ENCODE data around the gene ESYT3. TPM values are rescaled to one million over a fixed set of nuclear protein-coding genes. Genes with fewer than 3 reads are reported as not detected.
A peak's percentile ranks its signal among the peaks of the same experiment; 100 is the strongest.

Gene ESYT3
- 5.1 TPM for total RNA-seq

DNA sequence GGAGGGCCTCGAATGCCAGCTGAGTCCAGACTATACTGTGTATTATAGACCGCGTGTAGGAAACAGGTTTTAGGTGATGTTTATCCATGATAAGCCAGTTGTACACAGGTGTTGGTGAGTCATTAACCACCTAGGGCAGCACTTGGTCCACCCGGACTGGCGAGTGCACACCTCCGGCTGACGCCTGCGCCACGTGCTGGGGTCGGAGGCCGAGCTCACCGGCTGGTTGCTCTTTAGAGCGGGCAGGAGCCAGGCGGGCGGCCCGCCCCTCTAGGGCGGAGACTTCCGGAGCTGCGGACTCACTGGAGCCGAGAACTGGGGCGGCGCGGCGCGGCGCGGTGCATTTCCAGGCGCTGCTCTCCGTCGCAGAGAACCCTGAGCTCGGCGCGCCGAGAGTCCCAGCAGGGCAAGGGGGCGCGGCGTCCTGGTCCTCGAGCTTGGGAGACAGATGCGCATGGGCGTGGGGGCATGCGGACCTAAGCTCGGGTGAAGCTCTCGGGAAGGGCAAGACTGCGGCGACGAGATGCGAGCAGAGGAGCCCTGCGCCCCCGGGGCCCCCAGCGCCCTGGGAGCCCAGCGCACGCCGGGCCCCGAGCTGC lies at the start of gene ESYT3:
Gene ESYT3 (plus strand): TSS at position 341 of the 599 bp plus-strand sequence. CDS start 183 bp downstream, at position 524.
- peak; percentile 89 for DNase-seq (ENCODE audit: low spot score)

- DNase-seq (ENCODE audit: low spot score) = no peak
Observed at GRCh38 chr3:138384976-138385375, 49.4 kb upstream of the ESYT3 start.

DNA sequence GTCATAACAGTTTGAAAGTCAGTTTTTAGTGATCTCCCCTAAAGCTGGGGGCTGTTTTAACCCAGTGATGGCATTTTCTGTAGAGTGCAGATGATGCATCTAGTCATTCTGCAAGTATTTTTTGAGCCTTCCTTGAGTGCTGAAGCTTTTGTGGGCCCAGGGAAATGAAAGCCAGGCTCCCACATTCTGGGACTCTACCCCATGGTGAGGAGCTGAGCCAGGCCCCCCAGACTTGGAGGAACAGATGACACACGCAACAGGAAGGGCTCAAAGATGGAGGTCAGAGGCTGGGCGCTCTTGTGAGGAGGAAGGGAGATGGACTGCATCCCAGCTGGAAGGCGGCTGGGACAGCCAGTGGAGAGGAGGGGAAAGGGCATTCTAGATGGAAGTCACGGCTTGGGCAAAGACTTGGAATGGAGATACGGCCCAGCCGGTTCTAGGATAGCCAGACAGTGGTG lies 45.2 kb upstream of the ESYT3 start:
- no peak for DNase-seq (ENCODE audit: low spot score)

DNA sequence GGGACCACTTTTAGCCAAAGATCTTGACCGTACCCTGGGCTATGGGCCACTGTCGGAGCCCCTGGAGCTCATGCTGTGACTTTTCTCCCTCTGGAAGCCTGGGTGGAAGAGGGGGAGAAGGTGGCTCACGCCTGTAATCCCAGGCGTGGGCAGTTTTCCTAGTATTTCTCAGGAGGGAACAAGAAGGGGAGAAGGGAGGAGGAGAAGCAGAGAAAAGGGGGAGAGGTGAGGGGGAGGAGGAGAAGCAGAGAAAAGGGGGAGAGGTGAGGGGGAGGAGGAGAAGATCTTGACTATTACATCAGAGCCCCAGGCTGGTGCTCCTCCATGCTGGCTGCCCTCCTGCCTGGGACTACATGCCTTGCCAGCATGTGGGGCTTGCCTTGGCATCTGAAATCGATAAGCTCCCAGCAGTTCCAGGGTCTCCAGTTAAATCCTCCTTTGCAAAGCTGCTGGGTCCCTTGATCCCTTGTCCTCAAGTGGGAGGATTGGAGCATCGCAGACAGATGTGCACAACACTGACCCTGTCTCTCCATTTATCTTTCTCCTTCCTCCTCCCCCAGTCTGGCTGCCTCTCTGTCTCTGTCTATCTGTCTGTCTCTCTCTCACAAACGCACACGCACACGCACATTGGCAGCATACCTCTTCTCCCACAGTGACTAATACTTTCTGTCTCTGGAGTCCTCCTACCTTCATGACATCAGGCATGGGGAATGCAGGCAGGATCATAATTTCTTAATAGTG lies 44.4 kb upstream of the ESYT3 start:
- no peak for DNase-seq (ENCODE audit: low spot score)

GRCh38 chr3:138390582-138390932 lies 43.9 kb upstream of the ESYT3 start:
- DNase-seq (ENCODE audit: low spot score) = no peak

- no peak for DNase-seq (ENCODE audit: low spot score)
Observed at GRCh38 chr3:138394156-138394555, 40.3 kb upstream of the ESYT3 start.

DNA sequence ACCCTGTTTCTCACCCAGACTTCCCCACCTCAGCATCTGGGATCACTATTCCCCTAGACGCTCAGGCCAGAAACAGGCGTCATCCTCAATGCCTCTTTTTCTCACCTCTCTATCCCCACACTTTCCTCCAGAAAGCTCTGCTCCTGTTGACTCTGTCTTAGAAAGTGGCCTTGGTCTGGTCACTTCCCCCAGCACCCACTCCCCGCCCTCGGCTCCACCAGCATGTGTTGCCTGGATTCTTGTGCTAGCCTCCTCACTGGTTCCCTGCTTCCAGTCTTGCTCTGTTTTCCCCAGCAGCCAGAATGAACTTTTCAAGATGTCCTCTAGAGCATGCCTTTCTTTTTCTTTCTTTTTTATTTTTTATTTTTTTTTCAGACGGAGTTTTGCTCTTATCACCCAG lies 39.7 kb upstream of the ESYT3 start:
- no peak for DNase-seq (ENCODE audit: low spot score)

DNA sequence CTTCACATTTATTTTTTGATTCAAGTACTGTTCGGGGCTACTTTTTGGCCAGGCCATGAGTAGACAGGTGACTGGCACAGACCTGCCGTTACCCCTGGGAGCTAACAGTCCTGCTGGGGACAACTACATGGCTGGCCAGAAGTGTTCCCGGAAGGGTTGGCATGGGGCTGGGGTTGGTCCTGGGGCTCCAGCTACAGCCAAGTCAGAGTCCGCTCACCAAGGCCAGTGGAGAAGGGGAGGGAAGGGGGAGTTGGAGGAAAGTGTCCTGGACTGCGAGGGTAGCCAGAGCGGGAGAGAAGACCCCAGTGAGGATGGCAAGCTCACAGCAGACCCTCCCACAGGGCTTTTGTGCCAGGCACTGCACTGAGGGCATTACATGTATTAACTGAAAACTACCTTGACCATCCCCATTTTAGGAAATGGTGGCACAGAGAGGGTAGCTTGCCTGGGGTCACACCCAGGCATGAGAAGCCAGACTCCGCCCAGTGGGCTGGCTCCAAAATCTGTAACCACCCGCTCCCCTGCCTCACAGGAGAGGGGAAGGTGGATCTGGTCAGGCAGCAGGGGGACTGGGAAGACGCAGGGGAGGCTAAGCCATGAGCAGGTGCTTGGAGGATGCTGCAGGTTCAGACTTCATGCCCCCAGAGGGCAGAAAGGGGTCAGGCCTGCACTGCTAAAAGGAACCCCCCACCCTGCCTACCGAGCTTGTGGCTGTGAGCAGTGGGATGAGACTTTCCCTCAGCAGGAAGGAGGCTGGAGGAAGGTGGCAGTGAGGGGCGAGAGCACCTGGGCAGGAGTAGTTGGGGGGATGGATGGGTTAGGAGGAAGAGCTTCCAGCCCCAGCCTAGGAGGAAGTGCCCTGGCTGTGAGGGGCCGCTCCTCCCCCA lies 38.3 kb upstream of the ESYT3 start:
- no peak for DNase-seq (ENCODE audit: low spot score)

GRCh38 chr3:138396752-138397410 lies 37.5 kb upstream of the ESYT3 start:
- DNase-seq (ENCODE audit: low spot score) = no peak

DNA sequence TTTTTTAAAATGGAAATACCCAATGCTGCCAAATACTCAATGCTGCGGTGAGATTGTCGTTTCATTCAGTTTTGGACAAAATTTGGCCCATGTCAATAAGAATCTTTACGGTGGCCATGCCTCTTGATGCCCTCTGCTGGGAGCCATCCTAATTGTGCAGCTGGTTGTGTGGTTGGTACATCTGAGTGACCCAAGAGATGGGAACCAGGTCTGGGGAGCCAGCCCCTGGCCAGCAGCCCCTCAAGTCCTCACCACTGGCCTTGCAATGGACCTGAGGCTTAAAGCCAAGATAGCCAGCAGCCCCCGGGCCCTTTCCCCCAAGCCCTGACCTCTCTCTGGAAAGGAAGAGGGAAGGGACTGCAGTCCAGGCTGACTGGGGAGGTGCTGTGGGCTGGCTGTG lies 36.4 kb upstream of the ESYT3 start:
- no peak for DNase-seq (ENCODE audit: low spot score)

DNA sequence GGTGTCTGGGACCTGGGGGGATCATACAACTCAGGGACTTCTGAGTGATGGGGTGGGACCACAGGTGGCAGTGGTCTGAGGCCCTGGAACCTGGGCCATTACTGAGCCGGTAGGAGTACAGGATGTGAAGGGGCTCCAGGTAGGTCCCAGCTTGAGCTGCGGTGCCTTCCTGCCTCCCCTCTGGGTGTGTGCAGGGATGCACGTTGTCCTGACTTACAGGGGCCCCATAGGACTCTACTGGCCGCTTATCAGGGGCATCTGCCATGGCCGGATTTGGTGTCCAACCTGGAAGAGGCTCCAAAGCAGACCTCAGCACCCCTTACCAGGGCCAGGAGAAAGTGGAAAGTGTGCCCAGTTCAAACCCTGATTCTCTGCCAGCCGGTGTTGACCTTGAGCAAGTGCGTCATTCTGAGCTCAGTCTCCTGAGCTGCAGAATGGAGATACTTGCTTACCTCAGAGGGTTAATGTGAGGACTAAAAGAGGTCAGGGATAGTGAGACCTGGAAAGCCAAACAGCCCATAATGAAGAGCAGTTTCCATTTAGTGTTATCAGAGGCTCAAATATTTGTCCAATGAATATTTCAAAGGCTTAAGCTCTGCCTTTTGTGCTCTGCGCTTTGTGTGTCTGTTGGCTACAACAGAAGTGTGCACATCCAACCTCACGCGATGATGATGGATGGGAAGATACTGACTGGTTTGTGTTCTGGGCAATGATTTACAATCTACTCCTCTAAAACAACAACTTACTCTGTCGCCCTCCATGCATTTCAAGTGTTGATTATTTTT lies 35.4 kb upstream of the ESYT3 start:
- no peak for DNase-seq (ENCODE audit: low spot score)

- no peak for DNase-seq (ENCODE audit: low spot score)
Observed at GRCh38 chr3:138399766-138400165, 34.6 kb upstream of the ESYT3 start.

GRCh38 chr3:138400651-138401070 lies 33.8 kb upstream of the ESYT3 start:
- DNase-seq (ENCODE audit: low spot score) = no peak

- DNase-seq (ENCODE audit: low spot score) = no peak
Observed at GRCh38 chr3:138401834-138402233, 32.6 kb upstream of the ESYT3 start.

GRCh38 chr3:138404121-138404520 lies 30.3 kb upstream of the ESYT3 start:
- no peak for DNase-seq (ENCODE audit: low spot score)

GRCh38 chr3:138405001-138405400 lies 29.4 kb upstream of the ESYT3 start:
- no peak for DNase-seq (ENCODE audit: low spot score)

DNA sequence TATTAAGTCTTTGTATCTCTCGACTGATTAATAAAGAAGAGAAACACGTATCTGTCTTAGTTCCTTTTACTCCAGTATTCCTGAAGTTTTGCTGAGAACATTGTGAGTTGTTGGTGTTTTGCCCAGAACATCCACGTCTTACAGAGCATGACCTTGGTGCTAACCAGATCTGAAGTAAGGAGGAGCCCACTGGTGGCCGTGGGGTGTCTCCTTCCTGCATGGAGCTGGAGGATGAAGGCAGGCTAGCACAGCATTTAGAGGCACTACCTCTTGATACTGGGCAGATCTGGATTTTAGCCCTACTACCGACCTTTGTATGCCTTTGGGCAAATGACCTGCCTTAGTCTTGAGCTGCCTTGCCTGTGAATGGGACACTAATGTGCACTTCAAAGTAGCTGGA lies 28.9 kb upstream of the ESYT3 start:
- DNase-seq (ENCODE audit: low spot score) = no peak

GRCh38 chr3:138406606-138407005 lies 27.8 kb upstream of the ESYT3 start:
- no peak for DNase-seq (ENCODE audit: low spot score)

DNA sequence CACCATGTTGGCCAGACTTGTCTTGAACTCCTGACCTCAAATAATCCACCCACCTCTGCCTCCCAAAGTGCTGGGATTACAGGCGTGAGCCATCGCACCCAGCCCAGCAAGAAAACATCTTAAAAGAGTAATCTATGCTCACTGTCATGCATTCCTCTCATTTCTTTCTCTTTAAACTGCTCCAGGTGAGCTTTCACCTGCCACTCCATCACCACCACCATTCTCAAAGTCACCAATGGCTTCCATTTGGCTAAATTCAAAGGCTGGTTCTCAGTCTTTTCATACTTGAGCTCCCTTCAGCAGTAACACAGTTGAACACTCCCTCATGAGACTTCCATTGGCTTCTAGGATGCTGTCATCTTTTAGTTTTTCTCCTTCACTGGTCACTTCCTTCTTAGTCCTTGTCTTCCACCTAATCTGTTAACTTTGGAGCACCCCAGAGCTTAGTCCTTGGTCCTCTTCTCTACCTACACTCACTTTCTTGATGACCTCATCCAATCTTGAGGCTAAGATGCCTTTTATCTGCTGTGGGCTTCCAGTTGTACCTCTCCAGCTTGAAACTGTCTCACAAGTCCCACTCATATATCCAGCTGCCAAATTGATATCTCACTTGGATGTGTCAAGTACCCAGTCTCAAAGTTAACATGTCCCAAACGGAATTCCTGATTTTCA lies 27.0 kb upstream of the ESYT3 start:
- DNase-seq (ENCODE audit: low spot score) = no peak

GRCh38 chr3:138408751-138409570 lies 25.5 kb upstream of the ESYT3 start:
- no peak for DNase-seq (ENCODE audit: low spot score)
